ENCODE data around the gene DHX32.

GRCh38 chr10:125845617-125846016, 35.5 kb downstream of the DHX32 start:
- TF ChIP-seq TAF1 (IDR thresholded peaks at IDR 0.05; ENCODE audit: borderline replicate concordance, insufficient read depth, low read length) = no peak
- TF ChIP-seq POLR2AphosphoS5 (IDR thresholded peaks at IDR 0.05; ENCODE audit: low read depth, low read length) = no peak
- TF ChIP-seq REST (IDR thresholded peaks at IDR 0.05; ENCODE audit: insufficient read depth in 1 of 2, low read depth in 2 of 2, low read length in 2 of 2) = no peak
- no peak for TF ChIP-seq FOXP2 (optimal IDR thresholded peaks at IDR 0.05; ENCODE audit: borderline replicate concordance, extremely low read depth, extremely low read length, insufficient read depth)

All from PFSK-1 (cell line).